ENCODE data around the gene LRRN1.

GRCh38 chr3:3792391-3792790 is 6.8 kb upstream of the LRRN1 start:
- TF ChIP-seq CTCF (IDR thresholded peaks at IDR 0.05; ENCODE audit: low read depth, low read length), result no peak
- TF ChIP-seq EZH2phosphoT487 (IDR thresholded peaks at IDR 0.05; ENCODE audit: low read depth), result no peak
